ENCODE data around the gene AHCY. TPM values are rescaled to one million over a fixed set of nuclear protein-coding genes. Genes with fewer than 3 reads are reported as not detected.
"Not testable (repeated sequence)": the region's sequence is repeated elsewhere in the genome, so short reads cannot be mapped to it uniquely, and the experiment has no call there.

AHCY gene
- total RNA-seq (229 and 263 TPM in 2 replicates), polyA plus RNA-seq (115 and 159 TPM in 2 replicates)

DNA sequence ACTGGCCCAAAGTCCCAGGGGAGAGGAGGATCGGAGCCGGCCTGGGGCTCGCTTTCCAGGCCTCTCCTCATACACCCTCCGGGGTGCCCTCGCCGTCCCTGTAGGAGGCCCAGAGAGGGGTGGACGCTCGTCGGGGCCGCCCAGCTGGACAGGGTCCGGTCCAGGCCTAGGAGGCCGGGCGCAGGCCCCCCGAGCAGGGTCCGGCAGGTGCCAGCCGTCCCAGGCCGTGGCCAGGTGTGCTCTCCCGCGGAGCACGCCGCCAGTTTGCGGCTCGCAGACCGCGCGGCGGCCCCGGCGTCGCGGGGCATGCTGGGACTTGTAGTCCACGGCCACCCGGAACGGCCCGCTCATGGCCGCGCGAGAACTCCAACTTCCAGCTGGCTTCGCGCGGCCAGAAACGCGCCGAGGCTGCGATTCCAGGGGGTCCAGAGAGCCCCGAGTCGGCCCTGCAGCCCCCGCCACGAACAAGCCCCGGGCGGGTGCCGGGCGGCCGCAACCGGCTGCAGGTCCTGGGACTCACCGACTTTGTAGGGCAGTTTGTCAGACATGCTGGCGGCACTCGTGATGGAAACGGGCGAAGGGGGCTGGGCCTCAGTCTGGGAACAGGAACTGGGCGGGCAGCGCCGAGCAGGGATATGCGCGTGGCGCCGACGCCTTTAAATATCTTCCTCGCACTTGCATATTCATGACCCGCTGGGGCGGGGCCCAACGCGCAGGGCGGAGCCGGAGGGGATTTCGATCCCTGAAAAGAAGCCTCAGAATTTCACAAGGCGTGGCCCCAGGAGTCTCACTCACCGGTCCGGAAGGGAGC lies at the start of gene AHCY:
Gene AHCY, minus strand, starts transcription at position 633 of the 811 bp plus-strand sequence. Its CDS starts 85 bp downstream, at position 548.
- Histone ChIP-seq H3K36me3 (no peaks in the 10 kb centered on the region), H3K9me3 (ENCODE audit: low read depth) (no peaks in the 10 kb centered on the region), H3K27me3 (no peaks in the 10 kb centered on the region), H3K4me3 (peak within 1 kb of the TSS; percentile 93), H3K27ac (peak within 1 kb of the TSS; percentile 93), H3K4me1 (ENCODE audit: low read depth) (peaks cover 18% of the 10 kb centered on the region)
- TF ChIP-seq, protein P1, sequence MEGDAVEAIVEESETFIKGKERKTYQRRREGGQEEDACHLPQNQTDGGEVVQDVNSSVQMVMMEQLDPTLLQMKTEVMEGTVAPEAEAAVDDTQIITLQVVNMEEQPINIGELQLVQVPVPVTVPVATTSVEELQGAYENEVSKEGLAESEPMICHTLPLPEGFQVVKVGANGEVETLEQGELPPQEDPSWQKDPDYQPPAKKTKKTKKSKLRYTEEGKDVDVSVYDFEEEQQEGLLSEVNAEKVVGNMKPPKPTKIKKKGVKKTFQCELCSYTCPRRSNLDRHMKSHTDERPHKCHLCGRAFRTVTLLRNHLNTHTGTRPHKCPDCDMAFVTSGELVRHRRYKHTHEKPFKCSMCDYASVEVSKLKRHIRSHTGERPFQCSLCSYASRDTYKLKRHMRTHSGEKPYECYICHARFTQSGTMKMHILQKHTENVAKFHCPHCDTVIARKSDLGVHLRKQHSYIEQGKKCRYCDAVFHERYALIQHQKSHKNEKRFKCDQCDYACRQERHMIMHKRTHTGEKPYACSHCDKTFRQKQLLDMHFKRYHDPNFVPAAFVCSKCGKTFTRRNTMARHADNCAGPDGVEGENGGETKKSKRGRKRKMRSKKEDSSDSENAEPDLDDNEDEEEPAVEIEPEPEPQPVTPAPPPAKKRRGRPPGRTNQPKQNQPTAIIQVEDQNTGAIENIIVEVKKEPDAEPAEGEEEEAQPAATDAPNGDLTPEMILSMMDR (IDR thresholded peaks at IDR 0.05; ENCODE audit: low read depth, low read length) = no peak
- peak; percentile 97 to 98 for DNase-seq (ENCODE audit: low read depth in 1 of 2, low spot score in 1 of 2)

DNA sequence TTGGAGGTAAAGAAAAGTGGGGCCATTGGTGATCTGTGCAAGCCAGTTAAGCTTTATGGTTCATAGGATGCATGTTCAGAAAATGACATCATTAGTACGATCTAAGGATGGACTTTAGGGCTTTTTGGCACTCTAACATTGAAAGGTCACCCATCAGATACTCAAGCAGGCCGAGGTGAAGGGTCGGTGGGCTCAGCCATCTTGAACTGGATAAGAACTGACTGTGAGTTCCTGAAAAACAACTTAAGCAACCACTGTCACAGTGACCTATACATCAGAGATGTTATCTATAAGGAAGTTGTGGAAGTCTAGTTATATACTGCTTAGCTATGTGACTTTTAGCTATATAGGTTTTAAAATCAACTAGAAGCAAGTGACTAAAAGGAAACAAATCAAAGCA lies 46.9 kb upstream of the AHCY start:
- Histone ChIP-seq H3K27ac (no peak overlapping the region), H3K4me3 (no peak overlapping the region), H3K4me1 (ENCODE audit: low read depth) (no peaks in the 10 kb centered on the region), H3K9me3 (ENCODE audit: low read depth) (no peaks in the 10 kb centered on the region), H3K36me3 (no peaks in the 10 kb centered on the region), H3K27me3 (no peaks in the 10 kb centered on the region)
- TF ChIP-seq, protein P1 (IDR thresholded peaks at IDR 0.05; ENCODE audit: low read depth, low read length) = no peak
- no peak for DNase-seq (ENCODE audit: low read depth in 1 of 2, low spot score in 1 of 2)

DNA sequence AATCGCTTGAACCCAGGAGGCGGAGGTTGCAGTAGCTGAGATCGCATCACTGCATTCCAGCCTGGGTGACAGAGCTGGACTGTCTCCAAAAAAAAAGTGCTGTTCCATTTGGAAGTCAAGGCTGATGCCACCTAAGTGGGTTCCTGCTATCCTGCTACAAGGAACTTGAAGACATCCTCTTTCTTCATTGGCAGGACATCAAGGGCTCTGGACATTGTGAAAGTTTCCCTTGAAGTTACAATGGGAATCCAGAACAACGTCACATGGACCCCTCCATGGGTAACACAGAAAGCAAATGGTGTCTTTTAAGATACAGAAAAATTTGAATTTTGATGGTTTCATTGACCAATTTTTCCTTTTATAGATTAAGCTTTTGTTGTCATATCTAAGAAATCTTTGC lies 44.4 kb upstream of the AHCY start:
- Histone ChIP-seq H3K4me3 (no peak overlapping the region), H3K4me1 (ENCODE audit: low read depth) (no peaks in the 10 kb centered on the region), H3K9me3 (ENCODE audit: low read depth) (no peaks in the 10 kb centered on the region), H3K27me3 (no peaks in the 10 kb centered on the region), H3K27ac (no peak overlapping the region), H3K36me3 (no peaks in the 10 kb centered on the region)
- no peak for DNase-seq (ENCODE audit: low read depth in 1 of 2, low spot score in 1 of 2)
- TF ChIP-seq, protein P1 (IDR thresholded peaks at IDR 0.05; ENCODE audit: low read depth, low read length) = no peak

DNA sequence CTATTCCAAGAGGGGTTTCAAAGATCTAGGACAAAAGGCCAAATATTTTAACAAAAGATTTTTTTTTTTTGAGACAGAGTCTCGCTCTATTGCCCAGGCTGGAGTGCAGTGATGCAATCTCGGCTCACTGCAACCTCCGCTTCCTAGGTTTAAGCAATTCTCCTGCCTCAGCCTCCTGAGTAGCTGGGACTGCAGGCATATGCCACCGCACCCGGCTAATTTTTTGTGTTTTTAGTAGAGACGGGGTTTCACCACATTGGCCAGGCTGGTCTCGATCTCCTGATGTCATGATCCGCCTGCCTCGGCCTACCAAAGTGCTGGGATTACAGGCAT lies 43.3 kb upstream of the AHCY start:
- DNase-seq (ENCODE audit: low read depth in 1 of 2, low spot score in 1 of 2); H3K4me1 ChIP-seq (ENCODE audit: low read depth); H3K9me3 ChIP-seq (ENCODE audit: low read depth); H3K36me3 ChIP-seq; H3K27me3 ChIP-seq; H3K4me3 ChIP-seq; H3K27ac ChIP-seq: not testable (repeated sequence)

DNA sequence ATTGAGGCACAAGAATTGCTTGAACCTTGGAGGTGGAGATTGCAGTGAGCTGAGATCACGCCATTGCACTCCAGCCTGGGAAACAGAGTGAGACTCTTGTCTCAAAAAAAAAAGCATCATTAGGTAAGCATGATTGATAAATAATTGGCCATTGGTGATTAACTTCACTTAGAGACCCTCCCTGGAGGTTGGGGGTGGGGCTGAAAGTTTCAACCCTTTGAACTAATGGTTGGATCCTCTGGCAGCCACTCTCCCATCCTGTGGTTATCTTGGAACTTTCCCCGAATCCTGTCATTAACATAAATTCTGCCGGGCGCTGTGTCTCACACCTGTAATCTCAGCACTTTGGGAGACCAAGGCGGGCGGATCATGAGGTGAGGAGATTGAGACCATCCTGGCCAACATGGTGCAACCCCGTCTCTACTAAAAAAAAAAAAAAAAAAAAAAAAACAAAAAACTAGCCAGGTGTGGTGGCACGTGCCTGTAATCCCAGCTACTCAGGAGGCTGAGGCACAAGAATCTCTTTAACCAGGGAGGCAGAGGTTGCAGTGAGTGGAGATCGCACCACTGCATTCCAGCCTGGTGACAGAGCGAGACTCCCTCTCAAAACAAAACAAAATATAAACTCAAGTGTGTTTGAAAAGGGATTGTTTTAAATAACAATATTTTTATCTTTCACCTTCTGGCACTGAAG lies 42.8 kb upstream of the AHCY start:
- not testable (repeated sequence) for H3K27me3 ChIP-seq; H3K4me3 ChIP-seq; H3K27ac ChIP-seq; H3K9me3 ChIP-seq (ENCODE audit: low read depth); DNase-seq (ENCODE audit: low read depth in 1 of 2, low spot score in 1 of 2); H3K4me1 ChIP-seq (ENCODE audit: low read depth); H3K36me3 ChIP-seq

DNA sequence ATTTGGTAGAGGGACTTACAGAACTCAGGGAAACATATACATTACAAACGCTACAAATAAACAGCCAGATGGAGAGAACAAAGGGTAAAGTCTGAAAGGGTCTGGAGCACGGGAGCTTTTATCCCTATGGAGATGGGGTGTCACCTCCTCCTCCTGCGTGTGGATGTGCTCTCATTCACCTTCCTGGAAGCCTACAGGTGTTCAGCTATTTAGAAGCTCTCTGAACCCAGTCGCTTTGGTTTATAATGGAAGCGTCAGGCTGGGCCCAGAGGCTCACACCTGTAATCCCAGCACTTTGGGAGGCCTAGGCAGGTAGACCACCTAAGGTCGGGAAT lies 42.2 kb upstream of the AHCY start:
- TF ChIP-seq, protein P1 (IDR thresholded peaks at IDR 0.05; ENCODE audit: low read depth, low read length) = no peak
- no peak for DNase-seq (ENCODE audit: low read depth in 1 of 2, low spot score in 1 of 2)

More for the DNA sequence above, 42.2 kb upstream of the AHCY start:
- Histone ChIP-seq H3K36me3 (no peaks in the 10 kb centered on the region), H3K27me3 (no peaks in the 10 kb centered on the region), H3K4me3 (no peak overlapping the region), H3K4me1 (ENCODE audit: low read depth) (no peaks in the 10 kb centered on the region), H3K9me3 (ENCODE audit: low read depth) (no peaks in the 10 kb centered on the region), H3K27ac (no peak overlapping the region)

Measured in cardiac muscle cell (in vitro differentiated cells and primary cell).